WI38 (cell line): ENCODE data around the gene LRRC27.

ENCODE experiments used
- H3K4me3 ChIP-seq: 2 replicates; pipeline ENCODE4 v1.5.1; 2011; ENCODE audit warnings: low read depth, mild to moderate bottlenecking, control low read depth, low read length
- CTCF ChIP-seq: IDR thresholded peaks from 2 replicates; pipeline ENCODE4 v1.5.1; 2012; ENCODE audit warnings: low read depth, mild to moderate bottlenecking, control low read depth, low read length

LRRC27 gene

GRCh38 chr10:132428486-132428995 is 96.5 kb downstream of the LRRC27 start:
- no peak overlapping the region for H3K4me3 ChIP-seq
- no peak for TF ChIP-seq CTCF
